Activated CD4-positive, CD25-positive, alpha-beta regulatory T cell treated with anti-CD3 and anti-CD28 coated beads, Interleukin-2, amount 50 U/mL, for 24 hours (primary cell): ENCODE results near the gene RNASE11.
A peak's percentile ranks its signal among the peaks of the same experiment; 100 is the strongest.
"Not testable (repeated sequence)": the region's sequence is repeated elsewhere in the genome, so short reads cannot be mapped to it uniquely, and the experiment has no call there.

ENCODE experiments used
- ATAC-seq, 2 donors: fragments of 150-1000 bp; cut with Tn5 transposase; one replicate each; pipeline ENCODE4 v1.10.0; 2021; ENCODE audit warnings: mild to moderate bottlenecking in 1 of 2, moderate library complexity in 1 of 2

The RNASE11 gene

DNA sequence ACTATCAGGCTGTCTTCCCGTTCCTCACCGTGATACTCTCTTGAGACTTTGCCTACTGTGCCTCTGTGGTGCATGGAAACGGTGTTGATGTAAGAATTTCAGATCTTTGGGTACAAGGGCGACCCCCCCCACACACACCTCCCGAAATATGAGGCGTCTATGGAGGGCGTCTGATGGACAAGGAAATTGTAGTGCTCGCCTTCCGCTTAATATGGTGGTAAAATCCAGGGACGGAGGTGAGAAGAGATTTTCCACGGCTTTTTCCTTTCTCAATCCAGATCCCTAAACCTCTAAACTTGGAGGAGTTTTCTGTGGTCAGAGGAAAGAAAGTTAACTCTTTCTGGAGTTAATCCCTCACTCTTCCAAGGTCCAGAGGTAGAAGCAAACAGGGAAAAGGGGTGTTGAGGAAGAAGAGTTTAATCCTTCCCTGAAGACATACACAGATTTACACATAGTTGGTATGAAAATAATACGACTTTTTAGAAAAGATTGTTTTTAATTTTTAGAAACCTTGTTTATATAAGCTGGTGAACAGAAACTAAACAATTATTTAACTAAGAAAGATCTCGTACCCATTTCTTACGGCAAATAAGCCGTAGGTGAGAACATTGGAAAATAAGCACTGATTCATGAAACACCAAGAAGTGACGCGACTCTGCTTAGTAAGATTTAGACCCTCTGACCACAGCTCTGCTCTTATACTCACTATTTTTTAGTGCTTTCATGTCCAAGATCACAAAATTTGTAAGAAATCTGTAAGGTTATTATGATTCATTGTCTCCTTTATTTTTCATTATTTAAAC is 26.4 kb upstream of the RNASE11 start:
- no peak for ATAC-seq

DNA sequence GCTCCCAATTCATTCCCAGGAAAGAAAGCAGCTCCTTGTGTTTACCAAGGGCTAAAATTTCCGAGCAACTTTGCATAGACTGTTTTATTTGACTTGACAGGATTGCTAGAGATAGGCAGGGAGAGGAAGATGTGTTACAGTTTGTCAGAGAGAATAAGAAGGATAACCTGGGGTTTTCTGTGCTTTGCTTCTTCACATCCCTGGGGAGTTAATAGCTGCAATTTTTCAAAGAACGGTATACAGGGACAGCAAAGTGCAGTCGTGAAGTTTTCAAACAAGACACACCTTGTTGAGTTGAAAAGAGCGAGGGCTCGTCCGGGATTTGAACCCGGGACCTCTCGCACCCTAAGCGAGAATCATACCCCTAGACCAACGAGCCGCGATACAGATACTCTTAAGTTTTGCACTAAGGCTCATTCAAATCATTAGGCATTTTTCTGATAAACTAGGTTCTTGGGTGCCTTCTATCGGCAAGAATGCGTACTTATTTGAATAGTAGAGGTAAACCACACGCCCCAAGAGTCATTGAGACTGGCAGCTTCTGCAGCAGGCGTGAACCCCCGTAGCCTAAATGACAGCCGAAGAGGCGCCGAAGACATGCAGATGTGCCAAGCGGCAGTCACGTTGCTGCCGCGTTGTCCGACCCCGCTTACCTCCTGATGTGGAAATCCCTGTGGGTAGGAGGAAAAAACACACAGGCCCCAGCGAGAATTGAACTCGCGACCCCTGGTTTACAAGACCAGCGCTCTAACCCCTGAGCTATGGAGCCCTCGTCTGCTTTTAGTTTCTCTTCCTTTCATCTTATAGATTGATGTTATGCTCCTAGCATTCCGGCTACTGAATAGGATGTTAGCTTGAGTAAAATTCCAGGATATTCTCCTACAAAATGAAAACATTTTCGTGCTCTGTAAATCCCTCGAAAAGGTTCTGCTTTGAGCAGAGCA is 25.6 kb upstream of the RNASE11 start:
- peak; percentile 86 to 88 for ATAC-seq

DNA sequence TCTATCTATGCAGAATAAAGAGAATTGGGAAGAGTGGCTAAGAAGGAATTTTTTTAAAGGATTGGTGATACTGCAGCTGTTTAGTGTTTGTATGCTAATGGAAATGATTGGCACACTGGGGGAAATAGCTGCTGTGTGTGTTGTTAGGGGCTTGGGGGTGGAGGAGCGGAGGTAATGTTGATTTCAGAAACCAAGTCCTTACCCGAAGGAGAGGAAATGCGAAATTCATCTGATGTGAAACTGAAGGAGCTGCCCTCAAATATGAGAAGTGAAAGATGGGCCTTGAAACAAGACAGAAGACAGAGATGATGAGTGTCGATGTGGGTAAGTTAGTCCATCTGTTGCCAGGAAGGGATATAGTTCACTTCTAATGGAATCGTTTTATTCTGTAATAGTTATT is 24.6 kb upstream of the RNASE11 start:
- no peak for ATAC-seq

DNA sequence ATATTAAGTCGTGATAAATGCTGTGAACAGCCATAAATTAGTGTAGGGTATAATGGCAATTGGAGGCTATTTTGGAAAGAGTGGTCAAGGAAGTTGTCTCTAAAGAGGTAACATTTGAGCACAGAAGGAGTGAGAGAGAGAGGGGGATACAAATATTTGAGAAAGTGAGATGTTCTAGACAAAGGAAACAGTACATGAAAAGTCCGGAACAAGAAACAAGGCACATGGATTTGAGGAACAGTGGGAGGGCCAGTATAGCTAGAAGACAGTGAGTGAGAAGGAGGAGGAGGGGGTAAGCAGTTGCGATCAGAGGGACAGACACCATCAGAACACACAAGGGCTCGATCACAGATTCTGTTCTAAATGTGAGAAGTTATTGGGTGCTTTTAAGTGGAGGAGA is 23.5 kb upstream of the RNASE11 start:
- ATAC-seq, result no peak

DNA sequence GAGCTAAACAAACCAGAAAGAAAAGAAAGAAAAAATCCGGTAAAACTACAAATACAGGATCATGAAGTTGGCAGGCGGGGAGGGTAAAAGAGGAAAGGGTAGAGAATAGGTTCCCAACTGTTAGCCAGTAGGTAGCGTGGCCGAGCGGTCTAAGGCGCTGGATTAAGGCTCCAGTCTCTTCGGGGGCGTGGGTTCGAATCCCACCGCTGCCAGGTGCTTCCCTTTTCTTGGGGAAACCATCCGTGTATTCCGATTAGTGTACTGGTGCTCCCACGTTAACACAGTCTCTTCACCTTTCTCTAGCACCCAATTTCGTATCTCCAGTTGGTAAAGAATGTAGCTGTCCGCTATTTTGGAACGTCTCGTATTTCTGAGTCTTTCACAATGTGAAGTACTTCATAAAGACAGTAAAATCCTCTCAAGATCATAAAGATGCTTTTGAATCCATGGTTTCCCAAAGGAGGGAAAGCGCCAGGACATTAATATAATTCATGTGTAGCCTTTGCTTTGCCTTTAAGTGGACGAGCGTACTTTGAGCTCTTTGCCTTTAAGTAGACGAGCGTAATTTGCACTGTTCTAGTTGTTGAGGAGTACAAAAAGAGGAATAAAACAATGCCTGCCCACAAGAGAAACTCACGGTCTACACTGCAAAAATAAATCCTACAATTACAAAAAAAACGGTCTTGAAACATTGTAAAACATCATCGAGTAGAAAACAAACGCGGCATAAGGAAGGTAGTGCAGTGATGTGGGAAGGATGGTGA is 22.4 kb upstream of the RNASE11 start:
- peak; percentile 7 to 12 for ATAC-seq

DNA sequence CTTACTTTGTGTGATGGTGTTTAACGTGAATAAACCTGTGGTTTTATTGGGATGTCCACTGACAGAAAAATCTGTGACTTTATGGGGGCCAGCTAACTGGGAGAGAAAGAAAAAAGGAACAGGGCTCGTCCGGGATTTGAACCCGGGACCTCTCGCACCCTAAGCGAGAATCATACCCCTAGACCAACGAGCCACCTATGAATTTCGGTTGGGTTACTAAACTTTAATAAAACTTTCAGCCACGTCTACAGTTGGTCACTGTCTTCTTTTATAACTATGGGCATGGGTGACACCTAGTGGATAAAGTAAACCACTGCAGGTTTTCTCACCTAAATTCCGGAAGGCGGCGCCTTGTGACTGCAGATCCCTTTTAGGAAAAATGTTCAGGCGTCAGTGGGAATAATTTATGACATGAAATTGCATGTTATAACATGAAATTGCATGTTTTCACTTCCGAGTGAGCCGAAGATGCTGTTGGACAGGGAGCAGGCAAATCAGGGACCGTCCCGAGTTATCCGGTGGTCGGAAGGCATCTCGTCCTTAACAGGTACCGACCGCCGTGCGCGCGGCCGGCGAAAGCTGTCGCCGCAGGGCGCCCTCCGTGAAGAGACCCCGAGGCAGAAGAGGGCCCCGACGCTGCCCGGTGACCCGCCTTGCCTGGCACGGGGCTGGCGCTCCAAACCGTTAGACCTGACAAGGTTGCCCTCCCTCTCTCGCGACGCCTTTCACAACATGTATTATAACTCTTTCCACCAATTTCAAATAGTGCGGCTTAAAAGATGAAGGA is 21.6 kb upstream of the RNASE11 start:
- peak; percentile 4 to 8 for ATAC-seq

GRCh38 chr14:20608383-20609110 is 20.7 kb upstream of the RNASE11 start:
- ATAC-seq, result no peak

DNA sequence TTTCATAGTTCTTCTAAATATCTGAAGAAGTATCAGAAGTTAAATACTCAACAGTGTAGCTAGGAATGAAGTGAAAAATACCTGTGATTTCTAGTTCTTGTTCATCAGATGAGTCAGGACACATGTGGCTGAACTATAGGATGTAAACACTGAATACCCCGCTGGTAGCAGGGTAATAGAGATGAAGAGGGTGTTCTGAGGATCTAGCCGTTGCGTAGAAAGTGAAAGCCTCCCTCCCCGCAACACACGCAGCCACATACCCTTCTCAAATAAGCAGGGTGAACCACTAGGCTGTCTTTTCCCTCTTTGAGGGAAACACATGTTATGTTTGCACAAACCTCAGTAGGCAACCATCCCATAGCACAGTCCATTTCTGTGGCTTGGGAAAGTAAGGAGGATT is 19.8 kb upstream of the RNASE11 start:
- no peak for ATAC-seq

DNA sequence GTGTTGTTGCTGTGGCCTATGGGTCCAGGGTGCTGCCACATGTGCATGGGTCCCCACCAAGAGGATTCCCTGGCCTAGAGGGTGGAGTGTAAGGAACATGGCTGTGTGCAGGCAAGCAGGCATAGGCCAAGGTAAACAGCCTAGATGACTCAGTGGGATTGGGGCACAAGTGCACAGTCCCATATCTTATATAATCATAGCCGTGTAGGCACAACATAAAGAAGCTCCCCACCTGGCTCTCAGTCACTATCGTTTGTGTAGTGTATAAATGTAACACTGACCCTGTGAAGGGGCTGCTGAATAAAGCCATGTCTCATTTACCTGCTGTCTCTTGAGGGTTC is 19.1 kb upstream of the RNASE11 start:
- ATAC-seq, result no peak

DNA sequence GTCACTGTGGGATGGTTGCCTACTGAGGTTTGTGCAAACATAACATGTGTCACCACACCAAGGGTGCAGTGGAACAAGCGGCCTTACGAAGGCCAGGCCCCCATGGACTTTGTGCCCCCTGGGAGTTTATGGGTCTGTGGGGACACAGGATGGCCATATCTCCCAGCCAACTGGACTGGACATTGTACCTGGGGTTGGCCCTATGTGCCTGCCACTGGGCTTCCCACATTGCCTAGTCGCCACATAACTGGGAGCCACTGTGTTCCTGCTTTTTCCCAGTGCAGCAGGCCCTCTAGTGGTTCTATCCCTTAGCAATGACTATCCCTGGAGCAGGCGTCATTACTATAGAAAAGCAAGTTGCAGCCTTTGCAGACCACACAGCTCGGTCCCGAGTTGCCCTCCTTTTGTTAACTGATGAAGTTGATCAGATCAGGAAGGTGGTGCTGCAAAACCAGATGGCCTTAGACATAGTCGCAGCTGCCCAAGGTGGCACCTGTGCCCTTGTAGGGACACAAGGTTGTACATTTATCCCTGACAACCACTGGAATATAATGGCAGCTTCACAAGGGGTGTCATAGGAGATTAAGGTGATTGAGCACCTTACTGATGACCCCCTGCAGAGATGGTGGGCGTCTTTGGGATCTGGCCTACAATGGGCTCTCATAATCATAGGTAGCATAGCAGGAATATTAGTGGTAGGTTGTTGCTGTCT is 18.5 kb upstream of the RNASE11 start:
- ATAC-seq, result no peak

- no peak for ATAC-seq
Measured at GRCh38 chr14:20603813-20604690, 16.3 kb upstream of the RNASE11 start.

- ATAC-seq, result no peak
Measured at GRCh38 chr14:20602583-20602982, 14.8 kb upstream of the RNASE11 start.

GRCh38 chr14:20601522-20601921 is 13.7 kb upstream of the RNASE11 start:
- no peak for ATAC-seq

GRCh38 chr14:20597108-20597507 is 9.3 kb upstream of the RNASE11 start:
- no peak for ATAC-seq

DNA sequence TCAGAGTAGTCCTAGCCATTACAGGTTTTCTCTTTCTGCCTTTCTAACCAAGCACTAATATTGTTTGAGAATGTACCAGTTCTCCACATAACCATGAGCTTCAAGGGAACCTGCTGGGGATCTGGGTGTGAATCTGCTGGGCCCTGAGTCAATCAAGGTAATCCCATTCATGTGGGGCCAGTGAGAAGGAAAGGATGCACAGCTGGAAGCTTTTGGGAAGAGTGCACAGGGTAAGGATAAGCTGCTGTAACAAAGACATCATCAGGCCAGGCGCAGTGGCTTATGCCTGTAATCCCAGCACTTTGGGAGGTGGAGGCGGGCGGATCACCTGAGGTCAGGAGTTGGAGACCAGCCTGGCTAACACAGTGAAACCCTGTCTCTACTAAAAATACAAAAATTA is 7.9 kb upstream of the RNASE11 start:
- not testable (repeated sequence) for ATAC-seq

DNA sequence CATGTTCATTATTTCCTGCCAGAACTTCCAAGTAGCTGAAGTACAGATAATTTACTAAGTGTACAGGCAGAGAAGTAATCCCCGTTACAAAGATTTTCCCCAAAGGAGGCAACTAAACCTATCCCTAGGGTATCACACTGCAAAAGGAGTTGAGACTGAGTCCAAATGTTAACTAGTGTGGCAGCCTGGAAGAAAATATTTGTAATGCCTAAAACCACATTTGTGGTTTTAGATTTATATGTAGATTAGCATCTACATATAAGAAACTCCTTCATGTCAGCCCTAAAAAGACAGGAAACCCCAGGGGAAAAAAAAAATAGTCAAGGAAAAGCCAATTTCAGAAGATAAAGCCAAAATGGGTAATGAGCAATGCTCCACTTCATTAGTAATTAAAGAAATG is 4.8 kb upstream of the RNASE11 start:
- ATAC-seq, result no peak

GRCh38 chr14:20591235-20591634 is 3.4 kb upstream of the RNASE11 start, which contains the start of gene RNASE12:
Gene RNASE12, minus strand, starts transcription at chr14:20591376. Its CDS starts 653 bp downstream, at chr14:20590723.
- ATAC-seq, result no peak

DNA sequence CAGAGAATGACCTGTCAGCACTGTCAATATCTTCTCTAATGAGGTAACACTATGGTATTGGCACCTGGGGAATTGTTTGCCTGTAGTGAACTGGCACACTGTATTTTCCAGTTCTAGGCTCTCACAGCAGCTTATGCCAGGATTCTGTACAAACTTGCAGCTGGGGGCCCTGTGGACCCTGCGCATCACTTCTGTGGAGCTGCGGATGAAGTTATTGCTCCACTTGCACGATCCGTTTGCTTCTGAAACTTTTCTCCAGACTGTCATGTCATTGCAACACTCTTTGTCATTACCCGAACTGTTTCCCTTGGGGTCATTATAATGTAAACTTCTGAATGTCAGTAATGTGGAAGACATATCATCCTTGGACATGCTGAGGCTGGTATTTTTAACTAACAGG is 3.9 kb downstream of the RNASE11 start:
- no peak for ATAC-seq

- ATAC-seq, result no peak
Measured at GRCh38 chr14:20583142-20583541, 4.7 kb downstream of the RNASE11 start.

DNA sequence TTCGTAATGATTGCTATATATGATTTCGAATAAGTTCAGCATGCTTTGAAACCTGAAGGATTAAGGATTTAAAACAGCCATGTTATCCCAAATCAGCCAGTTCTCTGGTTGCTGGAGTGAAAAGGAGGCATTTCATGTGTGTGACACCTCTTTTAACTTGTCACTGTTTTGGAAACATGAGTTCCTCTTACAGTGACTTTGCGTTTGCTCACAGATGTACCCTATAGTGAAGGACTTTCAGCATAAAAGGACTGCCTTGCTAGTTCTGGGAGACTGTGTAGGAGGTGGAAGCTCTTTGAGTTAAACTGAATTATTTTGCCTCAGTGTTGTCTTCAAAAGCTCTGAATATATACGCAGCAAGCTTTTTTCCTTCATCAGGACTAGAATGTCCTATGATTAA is 7.6 kb downstream of the RNASE11 start:
- ATAC-seq, result no peak
